ENCODE results near the gene LMX1A.

DNA sequence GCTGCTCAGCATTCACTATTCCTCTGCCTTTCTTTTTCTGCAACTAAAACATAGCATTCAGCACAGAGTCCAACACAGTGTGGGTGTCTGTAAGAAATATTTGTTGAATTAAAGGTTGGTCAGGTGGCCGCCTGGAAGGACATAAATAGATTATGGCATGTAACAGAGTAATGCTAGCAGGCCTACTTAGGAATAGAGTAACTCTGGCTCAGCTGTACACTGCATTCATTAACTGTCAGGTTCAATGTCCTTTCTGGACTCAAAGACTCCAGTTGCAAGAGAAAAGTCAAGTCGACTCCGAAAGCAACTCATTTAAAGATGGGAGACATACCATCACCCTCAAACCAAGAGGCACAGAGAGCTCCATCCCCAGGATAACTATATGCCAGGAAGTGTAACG, 116.0 kb downstream of the LMX1A start:
- no peak for TF ChIP-seq POLR2A (IDR thresholded peaks at IDR 0.05; ENCODE audit: low read length)
- no peak for TF ChIP-seq GATA1 (IDR thresholded peaks at IDR 0.05; ENCODE audit: low read depth, low read length)
